IMR-90 (cell line): ENCODE data around the gene TMEM259. TPM values are rescaled to one million over a fixed set of nuclear protein-coding genes. Genes with fewer than 3 reads are reported as not detected.

Experiments
- ATAC-seq: fragments of 200-7000 bp; cut with Tn5 transposase; 2 replicates; pipeline ENCODE4 v1.9.1; 2020; ENCODE audit warnings: low read depth, mild to moderate bottlenecking, moderate library complexity
- BruUV-seq: library from RNA; stranded (reverse); fragments of 400-500 nt; replicated peaks from 2 replicates; lab custom pipeline; 2021; lab: Mats Ljungman, UMichigan
- CTCF ChIA-PET: fragments of 300-600 bp; formaldehyde crosslinking; extraction: SDS; loops from one replicate; lab custom pipeline; 2021; ENCODE audit warnings: antibody characterized with exemption; lab: Yijun Ruan, JAX
- POLR2A ChIA-PET: fragments of 300-600 bp; sonication (Branson Sonifier 250); formaldehyde crosslinking; loops from one replicate; lab custom pipeline; 2022; ENCODE audit warnings: antibody characterized with exemption; ENCODE audit not compliant: unreplicated experiment; lab: Charles Lee
- DNase-seq: peaks from one replicate; pipeline ENCODE4 v3.0.0; 2013
- H2AFZ ChIP-seq: replicated peaks from 2 replicates; pipeline ENCODE3; 2013; ENCODE audit warnings: low read length, mild to moderate bottlenecking; ENCODE audit not compliant: poor library complexity
- H2AK5ac ChIP-seq: 2 replicates; pipeline ENCODE4 v1.6.1; 2013; ENCODE audit warnings: low read depth, low read length, inconsistent platforms
- H2AK9ac ChIP-seq: replicated peaks from 2 replicates; pipeline ENCODE3; 2013; ENCODE audit warnings: mild to moderate bottlenecking, low read depth, low read length, moderate library complexity; ENCODE audit not compliant: poor library complexity
- H2BK120ac ChIP-seq: 2 replicates; pipeline ENCODE4 v1.6.1; 2013; ENCODE audit warnings: low read depth, low read length, inconsistent platforms
- H2BK15ac ChIP-seq: 3 replicates; pipeline ENCODE4 v1.6.1; 2013; ENCODE audit warnings: low read depth, low read length, inconsistent platforms
- H2BK20ac ChIP-seq: 2 replicates; pipeline ENCODE4 v1.6.1; 2013; ENCODE audit warnings: low read depth, mild to moderate bottlenecking, inconsistent platforms, low read length, moderate library complexity
- H2BK5ac ChIP-seq: 2 replicates; pipeline ENCODE4 v1.6.1; 2013; ENCODE audit warnings: mild to moderate bottlenecking, low read depth, low read length, inconsistent platforms; ENCODE audit not compliant: poor library complexity, severe bottlenecking
- H3K14ac ChIP-seq: replicated peaks from 2 replicates; pipeline ENCODE4 v1.6.1; 2013; ENCODE audit warnings: low read depth, low read length, inconsistent platforms
- H3K18ac ChIP-seq: 2 replicates; pipeline ENCODE4 v1.6.1; 2013; ENCODE audit warnings: low read depth, low read length, control low read depth
- H3K23ac ChIP-seq: 2 replicates; pipeline ENCODE4 v1.6.1; 2013; ENCODE audit warnings: low read depth, low read length, inconsistent platforms
- H3K27ac ChIP-seq: 2 replicates; pipeline ENCODE4 v1.5.1; 2013; ENCODE audit warnings: mild to moderate bottlenecking, control low read depth, low read length; ENCODE audit not compliant: insufficient read depth
- H3K27me3 ChIP-seq: 2 replicates; pipeline ENCODE4 v1.6.1; 2013; ENCODE audit warnings: low read length; ENCODE audit not compliant: control insufficient read depth, insufficient read depth
- H3K36me3 ChIP-seq: 2 replicates; pipeline ENCODE4 v1.6.1; 2013; ENCODE audit warnings: low read length, mixed read lengths; ENCODE audit not compliant: control insufficient read depth, insufficient read depth
- H3K4ac ChIP-seq: 2 replicates; pipeline ENCODE4 v1.6.1; 2013; ENCODE audit warnings: low read depth, low read length, inconsistent platforms
- H3K4me1 ChIP-seq: 2 replicates; pipeline ENCODE4 v1.6.1; 2013; ENCODE audit warnings: low read length, mixed read lengths; ENCODE audit not compliant: control insufficient read depth, insufficient read depth
- H3K4me2 ChIP-seq: 2 replicates; pipeline ENCODE4 v1.6.1; 2013; ENCODE audit warnings: low read depth, mild to moderate bottlenecking, control low read depth, low read length, moderate library complexity
- H3K4me3 ChIP-seq: 2 replicates; pipeline ENCODE4 v1.5.1; 2013; ENCODE audit warnings: low read depth, mild to moderate bottlenecking, control low read depth, low read length, moderate library complexity; ENCODE audit not compliant: insufficient read depth
- H3K56ac ChIP-seq: 2 replicates; pipeline ENCODE4 v1.6.1; 2013; ENCODE audit warnings: low read length, inconsistent platforms; ENCODE audit not compliant: insufficient read depth; ENCODE audit errors: extremely low read depth
- H3K79me1 ChIP-seq, 2 experiments: 2 replicates each; pipeline ENCODE4 v1.6.1; 2013; ENCODE audit warnings: low read length in 2 of 2, inconsistent platforms in 1 of 2, low read depth in 1 of 2
- H3K9ac ChIP-seq: 2 replicates; pipeline ENCODE4 v1.6.1; 2013; ENCODE audit warnings: low read depth, low read length, control low read depth
- H3K9me1 ChIP-seq: 2 replicates; pipeline ENCODE4 v1.6.1; 2013; ENCODE audit warnings: low read length, inconsistent platforms; ENCODE audit not compliant: insufficient read depth
- H3K9me3 ChIP-seq: 2 replicates; pipeline ENCODE4 v1.6.1; 2013; ENCODE audit warnings: low read length; ENCODE audit not compliant: control insufficient read depth, insufficient read depth
- H4K20me1 ChIP-seq: 2 replicates; pipeline ENCODE4 v1.6.1; 2013; ENCODE audit warnings: low read length, inconsistent platforms; ENCODE audit not compliant: insufficient read depth
- H4K5ac ChIP-seq: 2 replicates; pipeline ENCODE4 v1.6.1; 2013; ENCODE audit warnings: mild to moderate bottlenecking, low read depth, low read length, control low read depth
- H4K8ac ChIP-seq, 2 experiments: 2 replicates each; pipeline ENCODE4 v1.6.1; 2013; ENCODE audit warnings: low read depth in 2 of 2, low read length in 2 of 2, control low read depth in 1 of 2, inconsistent platforms in 1 of 2
- H4K91ac ChIP-seq: 2 replicates; pipeline ENCODE4 v1.6.1; 2013; ENCODE audit warnings: low read depth, low read length, inconsistent platforms; ENCODE audit not compliant: insufficient read depth
- CTCF ChIP-seq: conservative IDR thresholded peaks from 2 replicates; pipeline ENCODE4 v1.5.1; 2012; ENCODE audit warnings: mild to moderate bottlenecking, low read depth, low read length, improper control_type of control experiment
- NFE2L2 ChIP-seq: fragments of 150-350 bp; IDR thresholded peaks from 2 replicates; pipeline ENCODE4 v1.6.1; 2016; ENCODE audit warnings: low read depth, mild to moderate bottlenecking, low read length
- RCOR1 ChIP-seq: IDR thresholded peaks from 2 replicates; pipeline ENCODE4 v1.6.1; 2012; ENCODE audit warnings: mild to moderate bottlenecking, low read length, improper control_type of control experiment; ENCODE audit not compliant: insufficient replicate concordance
- RFX5 ChIP-seq: IDR thresholded peaks from 2 replicates; pipeline ENCODE4 v1.8.0; 2012; ENCODE audit warnings: low read depth, mild to moderate bottlenecking, low read length, moderate library complexity
- WGBS, 2 experiments: methylation state at CpG; one replicate each; pipeline versions ENCODE4 v1.1.5 to v1.1.7; 2013; ENCODE audit warnings: missing lambda C conversion rate in 2 of 2; ENCODE audit not compliant: insufficient read length in 1 of 2; ENCODE audit errors: extremely low coverage in 2 of 2; 5-methylcytosine and 5-hydroxymethylcytosine counted together
- dilution Hi-C: fragments of 300-500 bp; cut with HindIII; formaldehyde crosslinking; loops from one replicate; pipeline ENCODE4 v1.14.3; 2018; ENCODE audit warnings: low sequenced_read_pairs; ENCODE audit not compliant: unreplicated experiment
- in situ Hi-C: fragments of 300-500 bp; cut with MboI; formaldehyde crosslinking; loops from 3 replicates; pipeline ENCODE4 v1.14.3; 2019; ENCODE audit warnings: low sequenced_read_pairs, inconsistent platforms, mixed read lengths
- intact Hi-C: fragments of 100-400 bp; cut with micrococcal nuclease; formaldehyde crosslinking; loops from 2 replicates; pipeline ENCODE4 v1.10.0; 2022
- polyA plus RNA-seq, 3 experiments: library from polyadenylated mRNA; depleted of rRNA; stranded (reverse); fragments of >200 nt; gene quantifications; 2 replicates each; pipeline ENCODE4 v1.2.3, GENCODE V29; 2012; ENCODE audit warnings: low replicate concordance in 1 of 3
- total RNA-seq: library from RNA; depleted of rRNA; stranded (reverse); fragments of >200 nt; gene quantifications from 2 replicates; pipeline ENCODE4 v1.2.3, GENCODE V29; 2012

Gene TMEM259
- total and polyA plus RNA-seq, 2 of the 4 experiments (the other 2 are of a cell fraction): 22.6 to 153 TPM

DNA sequence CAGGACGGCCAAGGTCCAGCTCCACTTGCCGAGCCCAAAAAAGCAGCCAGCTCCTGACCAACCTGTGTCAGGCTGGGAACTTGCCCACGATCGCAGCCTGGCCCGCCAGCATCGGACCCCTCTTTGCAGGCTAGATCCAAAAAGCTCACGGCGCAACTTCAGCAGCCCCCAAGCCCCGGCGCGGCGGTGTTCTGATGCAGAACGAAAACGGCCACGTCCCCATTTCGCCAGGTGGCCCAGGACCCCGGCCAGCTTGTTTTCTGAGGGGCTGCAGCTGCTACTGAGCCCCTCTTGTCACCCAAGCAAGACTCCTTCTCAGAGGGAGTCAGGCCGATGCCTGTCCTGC is 1.3 kb downstream of the TMEM259 start:
- intact Hi-C loops: no loop called here
- ChIA-PET CTCF (interaction anchor here (0.5 kb wide), 1 partner anchor 174 kb away, joined by 4 read pairs; no protein-coding TSS in a partner anchor), POLR2A (interaction anchor here (0.7 to 1.4 kb wide), 2 partner anchors 8 to 9 kb away, joined by 3 to 5 read pairs; no protein-coding TSS in a partner anchor)
- Histone ChIP-seq H3K4me2 (peak overlapping the region; percentile 98), H3K79me1 (peaks cover 0 to 50% of the 10 kb centered on the region in 2 experiments; a peak in 2 of 4 replicates), H3K36me3 (no peaks in the 10 kb centered on the region; the same call in 1 of the 2 replicates), H2AK9ac (peak overlapping the region; percentile 55), H3K9me1 (peaks cover 9% of the 10 kb centered on the region; the same call in 1 of the 2 replicates), H2BK20ac (no peak overlapping the region), H4K91ac (no peak overlapping the region), H3K9me3 (no peaks in the 10 kb centered on the region), H2BK120ac (no peak overlapping the region), H3K27me3 (no peaks in the 10 kb centered on the region), H2BK5ac (no peak overlapping the region), H2BK15ac (no peak overlapping the region), H3K9ac (peak overlapping the region; percentile 93), H3K23ac (peak overlapping the region; percentile 93), H4K5ac (no peak overlapping the region), H3K4me3 (peak overlapping the region; percentile 66), H3K27ac (peak overlapping the region; percentile 66), H2AK5ac (peak overlapping the region; percentile 90; the same call in 1 of the 2 replicates), H3K56ac (peak overlapping the region; percentile 69; the same call in 1 of the 2 replicates), H3K4ac (peak overlapping the region; percentile 78; the same call in 1 of the 2 replicates), H3K14ac (peak overlapping the region; percentile 87; the same call in 1 of the 2 replicates), H3K18ac (no peak overlapping the region), H2AFZ (peak overlapping the region; percentile 51), H4K20me1 (peaks cover 63% of the 10 kb centered on the region), H3K4me1 (peaks cover 33% of the 10 kb centered on the region), H4K8ac (no peak overlapping the region)
- dilution Hi-C loops: no loop called here
- in situ Hi-C loops: no loop called here
- no TSS peak for BruUV-seq
- ATAC-seq (no peak), DNase-seq (no peak)
- TF ChIP-seq NFE2L2 (no peak), RFX5 (no peak), RCOR1 (no peak), CTCF (no peak)
- WGBS, 2 experiments: 11% methylated on average over 1 of the region's 18 CpGs; no CpG with 5 or more reads in 1 of the 2 experiments
